ENCODE results near the gene KCNG2.

The KCNG2 gene

GRCh38 chr18:79768745-79769144, 29.0 kb upstream of the KCNG2 start:
- DNase-seq, result no peak

GRCh38 chr18:79769698-79770500, 27.8 kb upstream of the KCNG2 start:
- no peak for DNase-seq

GRCh38 chr18:79770501-79770815, 27.3 kb upstream of the KCNG2 start:
- DNase-seq, result no peak

- no peak for DNase-seq
These were observed 26.9 kb upstream of the KCNG2 start for GRCh38 chr18:79770826-79771225.

GRCh38 chr18:79771446-79772107, 26.2 kb upstream of the KCNG2 start:
- DNase-seq, result no peak

- DNase-seq, result no peak
These were observed 25.5 kb upstream of the KCNG2 start for GRCh38 chr18:79772108-79772864.

GRCh38 chr18:79772865-79773696, 24.7 kb upstream of the KCNG2 start:
- DNase-seq, result no peak

- no peak for DNase-seq
These were observed 23.6 kb upstream of the KCNG2 start for GRCh38 chr18:79774111-79774510.

- DNase-seq, result no peak
These were observed 22.1 kb upstream of the KCNG2 start for GRCh38 chr18:79775441-79776221.

GRCh38 chr18:79776674-79777073, 21.1 kb upstream of the KCNG2 start:
- no peak for DNase-seq

- no peak for DNase-seq
These were observed 19.4 kb upstream of the KCNG2 start for GRCh38 chr18:79778291-79778791.

GRCh38 chr18:79779021-79779699, 18.6 kb upstream of the KCNG2 start:
- no peak for DNase-seq

- DNase-seq, result no peak
These were observed 18.0 kb upstream of the KCNG2 start for GRCh38 chr18:79779700-79780190.

- DNase-seq, result no peak
These were observed 17.2 kb upstream of the KCNG2 start for GRCh38 chr18:79780547-79780946.

GRCh38 chr18:79781331-79781941, 16.3 kb upstream of the KCNG2 start:
- DNase-seq, result no peak

- no peak for DNase-seq
These were observed 15.0 kb upstream of the KCNG2 start for GRCh38 chr18:79782566-79783308.

GRCh38 chr18:79784071-79784913, 13.4 kb upstream of the KCNG2 start:
- DNase-seq, result no peak

- DNase-seq, result no peak
These were observed 12.6 kb upstream of the KCNG2 start for GRCh38 chr18:79784965-79785770.
